NCI-H446 treated with DMSO at 0.1 percent for 48 hours (cell line): ENCODE results near the gene GCH1.

Experiments used
- DNase-seq: peaks from one replicate; lab custom pipeline; 2025; lab: John Stamatoyannopoulos, UW

Gene GCH1

GRCh38 chr14:54797556-54797955, 105.1 kb downstream of the GCH1 start:
- no peak for DNase-seq

GRCh38 chr14:54796961-54797360, 105.7 kb downstream of the GCH1 start:
- DNase-seq, result no peak

DNA sequence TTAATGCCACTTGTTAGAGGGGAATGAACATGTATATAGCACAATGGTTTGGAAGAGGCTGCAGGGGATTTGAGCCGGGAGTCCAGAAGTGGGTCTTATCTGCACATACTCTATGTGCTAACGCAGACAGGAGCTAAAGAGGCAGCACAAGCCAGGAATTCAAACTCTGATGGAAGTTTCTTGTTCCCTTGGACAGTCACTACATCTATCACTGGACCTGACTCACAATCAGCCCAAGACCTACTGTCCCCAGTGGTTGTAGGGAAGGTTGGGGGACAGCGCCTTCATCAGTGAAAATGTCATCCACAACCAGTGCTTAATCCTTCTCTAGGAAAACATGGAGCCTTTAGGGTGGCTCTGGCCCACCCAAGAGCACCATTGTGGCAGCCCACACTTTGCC, 107.8 kb downstream of the GCH1 start:
- DNase-seq, result no peak

DNA sequence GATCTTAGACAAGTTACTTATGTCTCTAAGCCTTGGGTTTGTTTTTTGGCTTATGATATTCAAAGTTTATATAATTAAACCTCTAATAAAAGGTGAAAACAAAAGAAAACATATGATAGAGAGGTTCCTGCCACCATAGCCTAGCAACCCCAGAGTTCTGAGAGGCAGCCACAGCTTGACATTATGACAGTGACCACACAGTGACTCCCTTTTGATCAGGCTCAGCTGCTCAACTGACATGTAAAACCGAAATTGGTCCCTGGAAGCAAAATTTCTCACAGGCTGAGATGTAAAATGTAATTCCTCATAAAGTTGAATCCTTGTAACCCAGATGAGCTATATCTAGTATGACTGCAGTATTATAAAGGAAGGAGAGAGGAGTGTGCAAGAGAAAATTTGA, 108.5 kb downstream of the GCH1 start:
- DNase-seq, result no peak

GRCh38 chr14:54792288-54792687, 110.3 kb downstream of the GCH1 start:
- no peak for DNase-seq
